ENCODE data around the gene DUS1L.

Gene DUS1L

GRCh38 chr17:82058230-82058854 is 7.3 kb downstream of the DUS1L start:
- Histone ChIP-seq H3K9me3 (ENCODE audit: severe bottlenecking) (no peaks in the 10 kb centered on the region), H3K4me3 (ENCODE audit: low read depth, low read length) (no peak overlapping the region), H3K36me3 (peaks cover 97% of the 10 kb centered on the region), H3K27me3 (ENCODE audit: insufficient read depth, low read depth, severe bottlenecking) (no peaks in the 10 kb centered on the region), H3K27ac (peak overlapping the region; percentile 23)
- TF ChIP-seq CTCF (IDR thresholded peaks at IDR 0.05; ENCODE audit: low read depth, low read length): peak; percentile 22; the same call in 1 of the 2 replicates
- no peak for DNase-seq

GRCh38 chr17:82056729-82057621 is 8.6 kb downstream of the DUS1L start:
- Histone ChIP-seq H3K27me3 (ENCODE audit: insufficient read depth, low read depth, severe bottlenecking) (no peaks in the 10 kb centered on the region), H3K9me3 (ENCODE audit: severe bottlenecking) (no peaks in the 10 kb centered on the region), H3K36me3 (peaks cover 87% of the 10 kb centered on the region), H3K4me3 (ENCODE audit: low read depth, low read length) (no peak overlapping the region), H3K27ac (peak overlapping the region; percentile 23)
- DNase-seq: no peak
- TF ChIP-seq CTCF (IDR thresholded peaks at IDR 0.05; ENCODE audit: low read depth, low read length): no peak

- Histone ChIP-seq H3K27me3 (ENCODE audit: insufficient read depth, low read depth, severe bottlenecking) (no peaks in the 10 kb centered on the region), H3K27ac (no peak overlapping the region; the same call in 1 of the 2 replicates), H3K9me3 (ENCODE audit: severe bottlenecking) (no peaks in the 10 kb centered on the region), H3K36me3 (peaks cover 80% of the 10 kb centered on the region), H3K4me3 (ENCODE audit: low read depth, low read length) (no peak overlapping the region)
- no peak for DNase-seq
- TF ChIP-seq CTCF (IDR thresholded peaks at IDR 0.05; ENCODE audit: low read depth, low read length): no peak
These were observed 9.5 kb downstream of the DUS1L start for GRCh38 chr17:82055965-82056728.

GRCh38 chr17:82055023-82055964 is 10.3 kb downstream of the DUS1L start:
- DNase-seq: no peak
- no peak overlapping the region for H3K27ac ChIP-seq
- H3K27me3 ChIP-seq (ENCODE audit: insufficient read depth, low read depth, severe bottlenecking): no peaks in the 10 kb centered on the region
- no peaks in the 10 kb centered on the region for H3K9me3 ChIP-seq (ENCODE audit: severe bottlenecking)
- H3K4me3 ChIP-seq (ENCODE audit: low read depth, low read length): no peak overlapping the region
- peaks cover 74% of the 10 kb centered on the region for H3K36me3 ChIP-seq
- TF ChIP-seq CTCF (IDR thresholded peaks at IDR 0.05; ENCODE audit: low read depth, low read length): no peak
